ENCODE data around the gene FBXL7.

Gene FBXL7

DNA sequence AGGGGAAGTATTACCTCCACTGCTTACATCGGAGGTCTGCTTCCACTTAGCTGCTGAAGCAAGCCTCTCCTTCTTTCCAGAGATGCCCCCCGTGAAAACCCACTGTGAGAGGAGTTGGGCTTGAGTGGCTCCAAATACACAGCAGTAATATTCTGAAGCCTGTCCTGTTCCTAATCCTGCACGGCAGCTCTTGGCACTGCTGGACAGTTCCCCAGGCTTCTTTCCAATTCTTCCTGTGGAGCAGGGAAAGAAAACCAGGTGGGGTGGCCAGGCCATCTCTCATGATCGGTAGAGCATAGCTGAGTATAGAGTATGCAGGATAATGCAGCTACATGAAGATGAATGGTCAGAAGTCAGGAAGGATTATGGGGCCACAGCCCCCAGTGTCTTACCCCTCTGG is 344.3 kb downstream of the FBXL7 start:
- H3K9ac ChIP-seq (ENCODE audit: low read length) = no peak overlapping the region
- no peak overlapping the region for H3K4me3 ChIP-seq (ENCODE audit: low read depth, low read length, poor library complexity, severe bottlenecking)
- no peaks in the 10 kb centered on the region for H3K4me1 ChIP-seq (ENCODE audit: insufficient read depth, low read length, severe bottlenecking)
- H3F3A ChIP-seq (ENCODE audit: insufficient read depth, low read length) = no peaks in the 10 kb centered on the region
- no peaks in the 10 kb centered on the region for H4K20me1 ChIP-seq (ENCODE audit: insufficient read depth, low read length)
- no peaks in the 10 kb centered on the region for H3K9me2 ChIP-seq (ENCODE audit: low read depth, low read length)
- no peak overlapping the region for H3K4me2 ChIP-seq (ENCODE audit: low read length)
- H2AFZ ChIP-seq (ENCODE audit: low read length) = no peak overlapping the region
- TF ChIP-seq CTCF (IDR thresholded peaks at IDR 0.05; ENCODE audit: low read length) (no peak), EZH2 (IDR thresholded peaks at IDR 0.05; ENCODE audit: borderline replicate concordance, low read length) (no peak)
- no peak overlapping the region for H3K27ac ChIP-seq (ENCODE audit: low read depth, low read length, poor library complexity, severe bottlenecking)
- no peaks in the 10 kb centered on the region for H3K36me3 ChIP-seq (ENCODE audit: insufficient read depth, low read length)
- no peaks in the 10 kb centered on the region for H3K9me3 ChIP-seq (ENCODE audit: low read length)
- no peaks in the 10 kb centered on the region for H3K79me2 ChIP-seq (ENCODE audit: insufficient read depth, low read length)
- no peaks in the 10 kb centered on the region for H3K27me3 ChIP-seq (ENCODE audit: insufficient read depth, low read length)

DNA sequence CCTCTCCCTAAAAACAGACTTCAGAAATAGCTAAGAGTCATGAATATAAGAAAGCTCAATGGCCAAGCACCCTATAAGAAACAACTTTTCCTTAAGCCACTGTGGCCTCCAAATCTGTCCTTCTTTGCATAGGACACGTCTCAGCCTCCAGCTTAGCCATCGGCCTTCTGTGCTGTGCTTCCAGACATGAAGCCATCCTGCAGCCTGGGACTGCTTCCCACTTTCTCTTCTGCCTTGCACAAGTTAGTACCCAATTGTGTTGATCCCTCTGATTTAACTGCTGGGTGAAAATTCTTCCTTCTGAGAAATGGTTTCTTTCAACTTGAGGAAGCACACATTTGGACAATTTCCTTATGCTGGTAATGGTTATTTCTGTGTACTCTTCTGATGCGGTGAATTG is 344.9 kb downstream of the FBXL7 start:
- H3K4me3 ChIP-seq (ENCODE audit: low read depth, low read length, poor library complexity, severe bottlenecking) = no peak overlapping the region
- no peak overlapping the region for H3K4me2 ChIP-seq (ENCODE audit: low read length)
- H3K27ac ChIP-seq (ENCODE audit: low read depth, low read length, poor library complexity, severe bottlenecking) = no peak overlapping the region
- H3K9ac ChIP-seq (ENCODE audit: low read length) = no peak overlapping the region
- TF ChIP-seq EZH2 (IDR thresholded peaks at IDR 0.05; ENCODE audit: borderline replicate concordance, low read length) (no peak), CTCF (IDR thresholded peaks at IDR 0.05; ENCODE audit: low read length) (no peak)
- H4K20me1 ChIP-seq (ENCODE audit: insufficient read depth, low read length) = no peaks in the 10 kb centered on the region
- H2AFZ ChIP-seq (ENCODE audit: low read length) = no peak overlapping the region
- no peaks in the 10 kb centered on the region for H3K79me2 ChIP-seq (ENCODE audit: insufficient read depth, low read length)
- H3K9me3 ChIP-seq (ENCODE audit: low read length) = no peaks in the 10 kb centered on the region
- H3F3A ChIP-seq (ENCODE audit: insufficient read depth, low read length) = no peaks in the 10 kb centered on the region
- no peaks in the 10 kb centered on the region for H3K4me1 ChIP-seq (ENCODE audit: insufficient read depth, low read length, severe bottlenecking)
- no peaks in the 10 kb centered on the region for H3K27me3 ChIP-seq (ENCODE audit: insufficient read depth, low read length)
- H3K36me3 ChIP-seq (ENCODE audit: insufficient read depth, low read length) = no peaks in the 10 kb centered on the region
- H3K9me2 ChIP-seq (ENCODE audit: low read depth, low read length) = no peaks in the 10 kb centered on the region

DNA sequence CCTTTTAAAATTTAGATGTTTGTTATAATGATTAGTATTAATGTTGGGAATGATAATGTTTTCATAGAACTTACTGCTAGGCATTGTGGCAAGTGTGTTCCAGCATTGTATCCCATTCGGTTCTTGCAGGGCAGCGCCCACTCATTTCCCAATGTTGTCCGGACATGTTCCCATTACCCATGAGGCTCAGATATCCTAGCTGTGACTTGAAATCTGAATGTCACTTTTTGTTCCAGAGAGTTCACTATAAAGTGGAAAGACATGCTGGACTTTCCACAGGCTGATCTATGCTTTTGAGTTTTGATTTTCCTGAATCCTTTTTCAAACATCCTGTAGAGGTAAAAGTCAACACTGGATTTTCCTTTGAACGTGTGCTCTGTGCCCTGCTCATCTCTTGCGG is 350.6 kb downstream of the FBXL7 start:
- no peak for TF ChIP-seq EZH2 (IDR thresholded peaks at IDR 0.05; ENCODE audit: borderline replicate concordance, low read length)
- TF ChIP-seq CTCF (IDR thresholded peaks at IDR 0.05; ENCODE audit: low read length) = no peak
- H3K36me3 ChIP-seq (ENCODE audit: insufficient read depth, low read length) = no peaks in the 10 kb centered on the region
- no peaks in the 10 kb centered on the region for H3K4me1 ChIP-seq (ENCODE audit: insufficient read depth, low read length, severe bottlenecking)
- no peak overlapping the region for H3K4me3 ChIP-seq (ENCODE audit: low read depth, low read length, poor library complexity, severe bottlenecking)
- H3K79me2 ChIP-seq (ENCODE audit: insufficient read depth, low read length) = no peaks in the 10 kb centered on the region
- no peaks in the 10 kb centered on the region for H3K9me3 ChIP-seq (ENCODE audit: low read length)
- H3F3A ChIP-seq (ENCODE audit: insufficient read depth, low read length) = no peaks in the 10 kb centered on the region
- H3K4me2 ChIP-seq (ENCODE audit: low read length) = no peak overlapping the region
- H3K27me3 ChIP-seq (ENCODE audit: insufficient read depth, low read length) = no peaks in the 10 kb centered on the region
- no peak overlapping the region for H3K27ac ChIP-seq (ENCODE audit: low read depth, low read length, poor library complexity, severe bottlenecking)
- no peaks in the 10 kb centered on the region for H4K20me1 ChIP-seq (ENCODE audit: insufficient read depth, low read length)
- H3K9me2 ChIP-seq (ENCODE audit: low read depth, low read length) = no peaks in the 10 kb centered on the region
- no peak overlapping the region for H2AFZ ChIP-seq (ENCODE audit: low read length)
- H3K9ac ChIP-seq (ENCODE audit: low read length) = no peak overlapping the region
